Activated T-cell treated with anti-CD3 and anti-CD28 coated beads, Interleukin-2, amount 50 U/mL, for 4 hours (primary cell): Measurements from ENCODE around the gene GC. TPM values are rescaled to one million over a fixed set of nuclear protein-coding genes. Genes with fewer than 3 reads are reported as not detected.

Experiments
- ATAC-seq, 2 donors: fragments of 200-7000 bp; cut with Tn5 transposase; one replicate each; pipeline ENCODE4 v1.10.0; 2021
- DNase-seq: peaks from one replicate; pipeline ENCODE4 v3.0.0-alpha.2; 2020
- H3K27me3 Mint-ChIP-seq: one replicate; pipeline ENCODE4 v1.8.0; 2021; ENCODE audit warnings: low read depth, mixed read lengths
- H3K36me3 Mint-ChIP-seq: one replicate; pipeline ENCODE4 v1.8.0; 2022; ENCODE audit warnings: mixed read lengths; ENCODE audit not compliant: insufficient read depth
- H3K4me1 Mint-ChIP-seq: one replicate; pipeline ENCODE4 v1.8.0; 2021; ENCODE audit warnings: low read depth, mixed read lengths
- H3K4me3 Mint-ChIP-seq: one replicate; pipeline ENCODE4 v1.8.0; 2021; ENCODE audit warnings: mild to moderate bottlenecking, moderate library complexity, mixed read lengths
- H3K9me3 Mint-ChIP-seq: one replicate; pipeline ENCODE4 v1.8.0; 2021; ENCODE audit warnings: mixed read lengths
- total RNA-seq, 3 donors: library from RNA; stranded (reverse); gene quantifications; one replicate each; pipeline ENCODE4 v1.2.1, GENCODE V29; 2021

The GC gene
- total RNA-seq, 3 donors from 2014 or later = 0.58 to 1.4 (median 1.1) TPM

- Mint-ChIP-seq H3K4me1 (no peaks in the 10 kb centered on the region), H3K27me3 (peaks cover 9% of the 10 kb centered on the region), H3K36me3 (no peaks in the 10 kb centered on the region), H3K9me3 (no peaks in the 10 kb centered on the region), H3K4me3 (no peak overlapping the region)
- ATAC-seq (no peak), DNase-seq (no peak)
Measured at GRCh38 chr4:71732066-71732465, 51.8 kb downstream of the GC start.

- no peak overlapping the region for H3K4me3 Mint-ChIP-seq
- H3K27me3 Mint-ChIP-seq = peaks cover 9% of the 10 kb centered on the region
- ATAC-seq (no peak), DNase-seq (no peak)
- no peaks in the 10 kb centered on the region for H3K4me1 Mint-ChIP-seq
- no peaks in the 10 kb centered on the region for H3K9me3 Mint-ChIP-seq
- H3K36me3 Mint-ChIP-seq = no peaks in the 10 kb centered on the region
Measured at GRCh38 chr4:71729856-71730255, 54.0 kb downstream of the GC start.

GRCh38 chr4:71713611-71714203, 70.2 kb downstream of the GC start:
- Mint-ChIP-seq H3K4me3 (no peak overlapping the region), H3K4me1 (no peaks in the 10 kb centered on the region), H3K9me3 (no peaks in the 10 kb centered on the region), H3K27me3 (no peaks in the 10 kb centered on the region), H3K36me3 (no peaks in the 10 kb centered on the region)
- DNase-seq = no peak
- ATAC-seq = no peak

- ATAC-seq = no peak
- H3K4me1 Mint-ChIP-seq = no peaks in the 10 kb centered on the region
- H3K36me3 Mint-ChIP-seq = no peaks in the 10 kb centered on the region
- no peak overlapping the region for H3K4me3 Mint-ChIP-seq
- no peaks in the 10 kb centered on the region for H3K9me3 Mint-ChIP-seq
- no peak for DNase-seq
- H3K27me3 Mint-ChIP-seq = peaks cover 2% of the 10 kb centered on the region
Measured at GRCh38 chr4:71711985-71712348, 71.9 kb downstream of the GC start.

GRCh38 chr4:71711044-71711984, 72.6 kb downstream of the GC start:
- Mint-ChIP-seq H3K36me3 (no peaks in the 10 kb centered on the region), H3K4me3 (no peak overlapping the region), H3K4me1 (no peaks in the 10 kb centered on the region), H3K9me3 (no peaks in the 10 kb centered on the region), H3K27me3 (peaks cover 2% of the 10 kb centered on the region)
- DNase-seq (no peak), ATAC-seq (no peak)

- ATAC-seq (no peak), DNase-seq (no peak)
- no peaks in the 10 kb centered on the region for H3K4me1 Mint-ChIP-seq
- no peaks in the 10 kb centered on the region for H3K36me3 Mint-ChIP-seq
- H3K4me3 Mint-ChIP-seq = no peak overlapping the region
- no peaks in the 10 kb centered on the region for H3K9me3 Mint-ChIP-seq
- H3K27me3 Mint-ChIP-seq = peaks cover 2% of the 10 kb centered on the region
Measured at GRCh38 chr4:71709961-71710360, 73.9 kb downstream of the GC start.

GRCh38 chr4:71698141-71698540, 85.7 kb downstream of the GC start:
- Mint-ChIP-seq H3K9me3 (no peaks in the 10 kb centered on the region), H3K36me3 (no peaks in the 10 kb centered on the region), H3K27me3 (peaks cover 9% of the 10 kb centered on the region), H3K4me3 (no peak overlapping the region), H3K4me1 (no peaks in the 10 kb centered on the region)
- ATAC-seq (no peak), DNase-seq (no peak)

GRCh38 chr4:71697031-71697430, 86.8 kb downstream of the GC start:
- Mint-ChIP-seq H3K27me3 (peaks cover 5% of the 10 kb centered on the region), H3K36me3 (no peaks in the 10 kb centered on the region), H3K4me1 (no peaks in the 10 kb centered on the region), H3K4me3 (no peak overlapping the region), H3K9me3 (no peaks in the 10 kb centered on the region)
- no peak for DNase-seq
- ATAC-seq = no peak

- Mint-ChIP-seq H3K27me3 (peaks cover 6% of the 10 kb centered on the region), H3K4me1 (no peaks in the 10 kb centered on the region), H3K9me3 (no peaks in the 10 kb centered on the region)
Measured at GRCh38 chr4:71694961-71695360, 88.9 kb downstream of the GC start.

GRCh38 chr4:71692963-71693362, 90.9 kb downstream of the GC start:
- Mint-ChIP-seq H3K4me3 (no peak overlapping the region), H3K9me3 (no peaks in the 10 kb centered on the region), H3K4me1 (no peaks in the 10 kb centered on the region), H3K27me3 (peaks cover 21% of the 10 kb centered on the region), H3K36me3 (no peaks in the 10 kb centered on the region)
- ATAC-seq (no peak), DNase-seq (no peak)

More at GRCh38 chr4:71694961-71695360, 88.9 kb downstream of the GC start:
- Mint-ChIP-seq H3K4me3 (no peak overlapping the region), H3K36me3 (no peaks in the 10 kb centered on the region)
- DNase-seq (no peak), ATAC-seq (no peak)

- Mint-ChIP-seq H3K9me3 (no peaks in the 10 kb centered on the region), H3K27me3 (peaks cover 20% of the 10 kb centered on the region), H3K4me3 (no peak overlapping the region), H3K4me1 (no peaks in the 10 kb centered on the region), H3K36me3 (no peaks in the 10 kb centered on the region)
- ATAC-seq = no peak
- DNase-seq = no peak
Measured at GRCh38 chr4:71692198-71692597, 91.7 kb downstream of the GC start.

Other genes with a start within 250 kb of the GC start
- not detected for gene NPFFR2, start 247.9 kb upstream of the GC start, total RNA-seq